CD14-positive monocyte (primary cell): Measurements from ENCODE around the gene TARP.
A peak's percentile ranks its signal among the peaks of the same experiment; 100 is the strongest.
"Not testable (repeated sequence)": the region's sequence is repeated elsewhere in the genome, so short reads cannot be mapped to it uniquely, and the experiment has no call there.

Experiments used
- DNase-seq, 3 donors: peaks; one replicate each; pipeline ENCODE4 v3.0.0-alpha.2; 2011 to 2022
- H2AFZ ChIP-seq: 2 replicates; pipeline ENCODE4 v1.6.0; 2012; ENCODE audit warnings: mild to moderate bottlenecking, low read depth, low read length, inconsistent platforms; ENCODE audit not compliant: insufficient read depth, poor library complexity, severe bottlenecking
- H3K27ac ChIP-seq, 2 donors: 1 replicate in 1 of 2; 2 replicates in 1 of 2; pipeline ENCODE4 v1.5.1; 2012 to 2013; ENCODE audit warnings: low read length in 2 of 2, control low read depth in 1 of 2, inconsistent platforms in 1 of 2, low read depth in 1 of 2, mild to moderate bottlenecking in 1 of 2
- H3K27me3 ChIP-seq, 2 donors: one replicate each; pipeline versions ENCODE4 v1.6.0 to v1.6.1; 2011 to 2013; ENCODE audit warnings: low read length in 2 of 2; ENCODE audit not compliant: control insufficient read depth in 2 of 2, insufficient read depth in 2 of 2
- H3K36me3 ChIP-seq, 2 donors: replicated peaks in 1 of 2; 1 replicate in 1 of 2; 2 replicates in 1 of 2; pipeline versions ENCODE4 v1.5.1 to v1.6.1; 2012 to 2013; ENCODE audit warnings: low read length in 2 of 2, control low read depth in 1 of 2, inconsistent platforms in 1 of 2, mild to moderate bottlenecking in 1 of 2; ENCODE audit not compliant: insufficient read depth in 2 of 2, control insufficient read depth in 1 of 2
- H3K4me1 ChIP-seq, 2 donors: 1 replicate in 1 of 2; 2 replicates in 1 of 2; pipeline versions ENCODE4 v1.5.1 to v1.6.1; 2012 to 2013; ENCODE audit warnings: low read length in 2 of 2, control low read depth in 1 of 2, inconsistent platforms in 1 of 2, mild to moderate bottlenecking in 1 of 2, moderate library complexity in 1 of 2; ENCODE audit not compliant: insufficient read depth in 2 of 2, control insufficient read depth in 1 of 2
- H3K4me2 ChIP-seq: replicated peaks from 2 replicates; pipeline ENCODE3; 2012; ENCODE audit warnings: low read length, moderate library complexity, mild to moderate bottlenecking; ENCODE audit not compliant: poor library complexity, severe bottlenecking; ENCODE audit errors: extremely low read depth
- H3K4me3 ChIP-seq, 3 experiments: fragments of 200-600 bp in 1 of 3; sonication (generic) in 1 of 3; replicated peaks in 1 of 3; 1 replicate in 2 of 3; 2 replicates in 1 of 3; pipeline ENCODE4 v1.5.1; 2011 to 2013; ENCODE audit warnings: low read length in 3 of 3, mild to moderate bottlenecking in 3 of 3, control low read depth in 2 of 3, low read depth in 2 of 3, inconsistent platforms in 1 of 3, moderate library complexity in 1 of 3
- H3K79me2 ChIP-seq: 2 replicates; pipeline ENCODE4 v1.6.0; 2012; ENCODE audit warnings: mild to moderate bottlenecking, control low read depth, inconsistent platforms, low read length, moderate library complexity; ENCODE audit not compliant: insufficient read depth
- H3K9ac ChIP-seq: 2 replicates; pipeline ENCODE4 v1.6.0; 2017; ENCODE audit warnings: low read length, mild to moderate bottlenecking; ENCODE audit not compliant: insufficient read depth, poor library complexity, severe bottlenecking
- H3K9me3 ChIP-seq, 2 donors: replicated peaks in 1 of 2; 1 replicate in 1 of 2; 2 replicates in 1 of 2; pipeline versions ENCODE4 v1.5.1 to v1.6.1; 2012 to 2013; ENCODE audit warnings: low read length in 2 of 2, control low read depth in 1 of 2; ENCODE audit not compliant: control insufficient read depth in 1 of 2, insufficient read depth in 1 of 2
- H4K20me1 ChIP-seq: 2 replicates; pipeline ENCODE4 v1.6.0; 2012; ENCODE audit warnings: mild to moderate bottlenecking, low read length, control low read depth, moderate library complexity; ENCODE audit not compliant: insufficient read depth
- H3K27ac Mint-ChIP-seq, 7 donors: one replicate each; pipeline ENCODE4 v1.8.0; 2020; ENCODE audit warnings: mild to moderate bottlenecking in 7 of 7, mixed read lengths in 7 of 7, moderate library complexity in 6 of 7, inconsistent platforms in 2 of 7
- H3K27me3 Mint-ChIP-seq, 3 donors: one replicate each; pipeline ENCODE4 v1.8.0; 2021 to 2022; ENCODE audit warnings: low read depth in 3 of 3, mild to moderate bottlenecking in 3 of 3, mixed read lengths in 3 of 3, moderate library complexity in 3 of 3, inconsistent platforms in 1 of 3
- H3K36me3 Mint-ChIP-seq, 2 donors: one replicate each; pipeline ENCODE4 v1.8.0; 2020; ENCODE audit warnings: mixed read lengths in 2 of 2, inconsistent platforms in 1 of 2, mild to moderate bottlenecking in 1 of 2
- H3K4me1 Mint-ChIP-seq: one replicate; pipeline ENCODE4 v1.8.0; 2020; ENCODE audit warnings: mild to moderate bottlenecking, mixed read lengths
- H3K4me3 Mint-ChIP-seq, 2 donors: one replicate each; pipeline ENCODE4 v1.8.0; 2020; ENCODE audit warnings: mild to moderate bottlenecking in 2 of 2, mixed read lengths in 2 of 2, moderate library complexity in 1 of 2
- H3K9me3 Mint-ChIP-seq, 7 donors: one replicate each; pipeline ENCODE4 v1.8.0; 2020 to 2022; ENCODE audit warnings: mixed read lengths in 7 of 7, mild to moderate bottlenecking in 6 of 7, moderate library complexity in 6 of 7, inconsistent platforms in 2 of 7
- CTCF ChIP-seq: fragments of 200-600 bp; IDR thresholded peaks from one replicate; pipeline ENCODE4 v1.8.0; 2022; ENCODE audit warnings: antibody characterized with exemption, mild to moderate bottlenecking
- WGBS: methylation state at CpG from one replicate; pipeline ENCODE4 v1.1.5; 2013; ENCODE audit warnings: missing lambda C conversion rate; ENCODE audit not compliant: insufficient coverage; 5-methylcytosine and 5-hydroxymethylcytosine counted together
- intact Hi-C, 2 donors: fragments of 100-400 bp; cut with micrococcal nuclease; formaldehyde crosslinking; loops; one replicate each; pipeline versions ENCODE4 v1.15.0 to v1.15.1; 2023

TARP gene

GRCh38 chr7:38244516-38244915, 28.9 kb downstream of the TARP start:
- peaks cover 11% of the 10 kb centered on the region for H3K4me1 Mint-ChIP-seq
- no peaks in the 10 kb centered on the region for H4K20me1 ChIP-seq
- H3K36me3 Mint-ChIP-seq, result peaks cover 7% of the 10 kb centered on the region in 2 donors
- H3K27me3 Mint-ChIP-seq, result no peaks in the 10 kb centered on the region
- no peak for DNase-seq
- peaks cover 3 to 6% of the 10 kb centered on the region in 2 donors for H3K4me1 ChIP-seq
- H2AFZ ChIP-seq, result no peak overlapping the region
- no peak overlapping the region for H3K4me3 ChIP-seq
- peak overlapping the region in 1 of 7 donors; percentile 31 for H3K27ac Mint-ChIP-seq
- no peak overlapping the region for H3K27ac ChIP-seq
- H3K79me2 ChIP-seq, result peaks cover 4% of the 10 kb centered on the region
- WGBS, result 95% methylated on average over 10 of the region's 14 CpGs
- H3K9me3 Mint-ChIP-seq, result no peaks in the 10 kb centered on the region
- H3K4me2 ChIP-seq, result no peak overlapping the region
- H3K4me3 Mint-ChIP-seq, result no peak overlapping the region
- intact Hi-C loops, result no loop called here
- no peaks in the 10 kb centered on the region for H3K27me3 ChIP-seq
- H3K9ac ChIP-seq, result no peak overlapping the region
- H3K36me3 ChIP-seq, result peaks cover 0 to 4% of the 10 kb centered on the region in 2 donors
- H3K9me3 ChIP-seq, result no peaks in the 10 kb centered on the region
- TF ChIP-seq CTCF, result no peak

- peaks cover 11% of the 10 kb centered on the region for H3K4me1 Mint-ChIP-seq
- H3K79me2 ChIP-seq, H4K20me1 ChIP-seq, H3K9ac ChIP-seq, H3K9me3 ChIP-seq, H3K9me3 Mint-ChIP-seq, H3K27me3 ChIP-seq, H3K36me3 ChIP-seq, H3K27me3 Mint-ChIP-seq, H3K4me2 ChIP-seq, H3K4me1 ChIP-seq, intact Hi-C loops: not testable (repeated sequence)
- H3K36me3 Mint-ChIP-seq, result peaks cover 7 to 10% of the 10 kb centered on the region in 2 donors
- 0% methylated on average over 1 of the region's 5 CpGs for WGBS
- peak overlapping the region; percentile 46 for H2AFZ ChIP-seq
- peak overlapping the region in 1 of 2 donors; percentile 69 for H3K27ac ChIP-seq
- H3K4me3 Mint-ChIP-seq, result peak overlapping the region; percentile 13 to 82
- peak overlapping the region; percentile 56 to 88 (median 77) for H3K27ac Mint-ChIP-seq
- peak overlapping the region; percentile 8 to 58 (median 30) for H3K4me3 ChIP-seq
- DNase-seq, result peak; percentile 42 to 69 (median 67)
Measured at GRCh38 chr7:38243345-38243744, 30.1 kb downstream of the TARP start.
